ENCODE data around the gene COL1A1.
A peak's percentile ranks its signal among the peaks of the same experiment; 100 is the strongest.

The COL1A1 gene

GRCh38 chr17:50187751-50188530 is 13.5 kb downstream of the COL1A1 start:
- DNase-seq (ENCODE audit: low spot score) (no peak), FAIRE-seq (no peak)

GRCh38 chr17:50187394-50187725 is 14.1 kb downstream of the COL1A1 start:
- DNase-seq (ENCODE audit: low spot score), result no peak
- FAIRE-seq, result no peak

GRCh38 chr17:50186661-50187393 is 14.6 kb downstream of the COL1A1 start:
- no peak for FAIRE-seq
- no peak for DNase-seq (ENCODE audit: low spot score)

- DNase-seq (ENCODE audit: low spot score) (no peak), FAIRE-seq (no peak)
Measured at GRCh38 chr17:50185631-50186471, 15.6 kb downstream of the COL1A1 start.

- FAIRE-seq, result no peak
- DNase-seq (ENCODE audit: low spot score), result no peak
Measured at GRCh38 chr17:50184611-50185398, 16.6 kb downstream of the COL1A1 start.

- FAIRE-seq, result no peak
- no peak for DNase-seq (ENCODE audit: low spot score)
Measured at GRCh38 chr17:50184064-50184463, 17.4 kb downstream of the COL1A1 start.

GRCh38 chr17:50183421-50183994 is 17.9 kb downstream of the COL1A1 start:
- DNase-seq (ENCODE audit: low spot score) (no peak), FAIRE-seq (no peak)

- no peak for FAIRE-seq
Measured at GRCh38 chr17:50182783-50183420, 18.5 kb downstream of the COL1A1 start.

GRCh38 chr17:50181591-50182560 is 19.6 kb downstream of the COL1A1 start:
- DNase-seq (ENCODE audit: low spot score) (no peak), FAIRE-seq (no peak)

More at GRCh38 chr17:50182783-50183420, 18.5 kb downstream of the COL1A1 start:
- no peak for DNase-seq (ENCODE audit: low spot score)

GRCh38 chr17:50181144-50181543 is 20.3 kb downstream of the COL1A1 start:
- FAIRE-seq (no peak), DNase-seq (ENCODE audit: low spot score) (no peak)

- DNase-seq (ENCODE audit: low spot score), result no peak
- no peak for FAIRE-seq
Measured at GRCh38 chr17:50180620-50181019, 20.8 kb downstream of the COL1A1 start.

GRCh38 chr17:50180111-50180510 is 21.3 kb downstream of the COL1A1 start:
- FAIRE-seq, result no peak
- DNase-seq (ENCODE audit: low spot score), result no peak

- peak; percentile 91 for FAIRE-seq
- DNase-seq (ENCODE audit: low spot score), result peak; percentile 99
Measured at GRCh38 chr17:50177983-50178834, 23.2 kb downstream of the COL1A1 start.

- no peak for DNase-seq (ENCODE audit: low spot score)
- no peak for FAIRE-seq
Measured at GRCh38 chr17:50177476-50177875, 24.0 kb downstream of the COL1A1 start.

GRCh38 chr17:50176559-50177357 is 24.7 kb downstream of the COL1A1 start:
- no peak for DNase-seq (ENCODE audit: low spot score)
- no peak for FAIRE-seq

- no peak for DNase-seq (ENCODE audit: low spot score)
- no peak for FAIRE-seq
Measured at GRCh38 chr17:50175035-50175807, 26.2 kb downstream of the COL1A1 start.

- DNase-seq (ENCODE audit: low spot score), result no peak
- no peak for FAIRE-seq
Measured at GRCh38 chr17:50174444-50174843, 27.0 kb downstream of the COL1A1 start.
